GM12873 (cell line): ENCODE measurements around the gene HES6.

Experiments
- TF ChIP-seq, protein P1 (sequence below): IDR thresholded peaks from 2 replicates; pipeline ENCODE4 v1.5.1; 2012; ENCODE audit warnings: low read depth, mild to moderate bottlenecking, moderate library complexity, low read length, control low read depth; ENCODE audit not compliant: insufficient read depth; ENCODE audit errors: missing control alignments

HES6 gene

DNA sequence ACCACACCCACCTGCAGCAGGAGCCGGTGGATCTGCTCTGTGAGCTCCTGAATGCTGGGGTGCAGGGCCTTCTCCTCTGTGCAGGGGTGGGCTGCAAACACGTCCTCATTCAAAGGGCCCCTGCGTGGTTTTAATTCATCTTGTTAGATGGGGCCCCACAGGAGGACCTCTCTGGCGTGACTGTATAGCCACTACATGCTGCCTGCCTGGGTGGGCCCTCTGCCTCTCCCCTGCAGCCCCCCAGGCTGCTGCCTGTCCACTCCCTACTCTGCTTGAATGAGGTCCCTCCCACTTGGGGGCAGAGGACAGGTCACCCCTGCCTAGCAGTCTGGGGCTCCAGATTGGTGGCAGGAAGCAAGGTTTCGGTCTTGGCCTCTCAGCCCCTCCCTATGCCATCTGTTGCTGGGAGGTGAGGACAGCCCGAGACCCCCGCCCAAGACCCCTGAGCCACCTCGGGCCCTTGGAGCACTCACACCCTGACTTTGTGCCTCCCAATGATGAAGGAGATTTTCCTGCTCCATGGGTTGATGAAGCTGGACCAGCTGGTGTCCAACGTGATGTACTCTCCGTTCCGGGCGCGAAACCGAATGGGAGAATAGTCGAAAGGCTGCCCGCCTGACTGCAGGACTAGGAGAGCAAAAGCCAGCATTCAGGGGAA is 22.0 kb upstream of the HES6 start:
- TF ChIP-seq, protein P1, sequence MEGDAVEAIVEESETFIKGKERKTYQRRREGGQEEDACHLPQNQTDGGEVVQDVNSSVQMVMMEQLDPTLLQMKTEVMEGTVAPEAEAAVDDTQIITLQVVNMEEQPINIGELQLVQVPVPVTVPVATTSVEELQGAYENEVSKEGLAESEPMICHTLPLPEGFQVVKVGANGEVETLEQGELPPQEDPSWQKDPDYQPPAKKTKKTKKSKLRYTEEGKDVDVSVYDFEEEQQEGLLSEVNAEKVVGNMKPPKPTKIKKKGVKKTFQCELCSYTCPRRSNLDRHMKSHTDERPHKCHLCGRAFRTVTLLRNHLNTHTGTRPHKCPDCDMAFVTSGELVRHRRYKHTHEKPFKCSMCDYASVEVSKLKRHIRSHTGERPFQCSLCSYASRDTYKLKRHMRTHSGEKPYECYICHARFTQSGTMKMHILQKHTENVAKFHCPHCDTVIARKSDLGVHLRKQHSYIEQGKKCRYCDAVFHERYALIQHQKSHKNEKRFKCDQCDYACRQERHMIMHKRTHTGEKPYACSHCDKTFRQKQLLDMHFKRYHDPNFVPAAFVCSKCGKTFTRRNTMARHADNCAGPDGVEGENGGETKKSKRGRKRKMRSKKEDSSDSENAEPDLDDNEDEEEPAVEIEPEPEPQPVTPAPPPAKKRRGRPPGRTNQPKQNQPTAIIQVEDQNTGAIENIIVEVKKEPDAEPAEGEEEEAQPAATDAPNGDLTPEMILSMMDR: no peak

DNA sequence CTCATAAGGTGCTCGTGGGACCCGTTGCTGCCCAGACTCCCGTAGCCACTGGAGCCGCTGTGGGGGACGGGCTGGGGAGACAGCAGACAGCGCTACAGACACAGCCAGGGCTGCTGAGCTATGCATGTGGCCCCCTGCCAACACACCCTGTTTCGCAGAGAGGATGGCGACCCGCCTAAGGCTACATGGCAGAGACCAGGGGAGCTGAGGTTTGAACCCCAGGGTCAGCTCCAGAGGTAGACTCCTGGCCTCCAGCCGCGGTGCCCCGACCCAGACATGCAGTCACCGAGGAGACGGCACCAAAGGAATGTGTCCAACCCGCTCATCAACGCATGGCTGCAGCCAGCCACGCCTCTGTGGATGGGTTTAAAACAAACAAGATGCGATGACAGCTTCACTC is 21.0 kb upstream of the HES6 start:
- TF ChIP-seq, protein P1: no peak

DNA sequence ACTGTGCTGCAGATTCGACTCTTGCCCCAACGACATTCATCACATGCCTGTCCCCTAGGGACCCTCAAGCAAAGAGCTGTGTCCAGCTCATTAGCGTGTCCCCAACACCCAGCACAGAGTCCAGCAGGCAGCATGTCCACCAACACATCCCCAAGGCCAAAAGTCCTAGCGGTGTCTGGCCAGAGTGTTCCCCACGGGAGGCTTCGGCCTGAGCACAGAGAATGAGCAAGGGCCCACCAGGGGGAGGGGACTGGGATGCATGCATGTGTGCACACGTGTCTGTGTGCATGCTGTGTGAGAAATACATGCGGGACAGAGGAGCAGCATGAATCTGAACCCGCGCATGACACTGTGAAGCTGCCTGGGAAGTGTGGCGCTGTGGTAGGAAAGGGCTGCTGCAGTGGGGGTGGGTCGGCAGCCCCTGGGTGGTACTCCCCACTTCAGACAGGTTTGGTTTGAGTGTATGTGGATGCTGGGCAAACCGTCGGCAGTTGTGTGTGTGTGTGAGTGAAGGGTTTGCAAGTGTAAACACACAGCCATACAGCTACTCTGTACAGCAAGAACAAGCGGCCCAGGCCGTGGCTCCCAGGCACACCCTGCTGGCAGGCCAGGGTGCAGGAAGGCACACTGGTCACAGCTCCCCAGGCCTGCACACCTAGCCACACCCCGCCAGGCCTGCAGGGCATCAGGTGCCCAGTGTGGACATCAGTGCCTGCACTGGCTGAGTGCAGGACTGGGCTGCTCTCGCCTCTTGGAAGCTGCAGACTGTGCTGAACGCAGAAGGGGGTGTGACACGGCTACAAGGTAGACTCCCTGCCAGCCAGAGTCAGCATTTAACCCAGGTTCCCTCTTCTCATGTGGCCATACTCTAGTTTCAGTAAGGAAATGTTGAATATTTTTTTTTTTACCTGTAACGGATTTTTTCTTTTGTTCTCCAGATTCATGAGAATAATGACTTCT is 19.5 kb upstream of the HES6 start:
- TF ChIP-seq, protein P1: peak; percentile 22

DNA sequence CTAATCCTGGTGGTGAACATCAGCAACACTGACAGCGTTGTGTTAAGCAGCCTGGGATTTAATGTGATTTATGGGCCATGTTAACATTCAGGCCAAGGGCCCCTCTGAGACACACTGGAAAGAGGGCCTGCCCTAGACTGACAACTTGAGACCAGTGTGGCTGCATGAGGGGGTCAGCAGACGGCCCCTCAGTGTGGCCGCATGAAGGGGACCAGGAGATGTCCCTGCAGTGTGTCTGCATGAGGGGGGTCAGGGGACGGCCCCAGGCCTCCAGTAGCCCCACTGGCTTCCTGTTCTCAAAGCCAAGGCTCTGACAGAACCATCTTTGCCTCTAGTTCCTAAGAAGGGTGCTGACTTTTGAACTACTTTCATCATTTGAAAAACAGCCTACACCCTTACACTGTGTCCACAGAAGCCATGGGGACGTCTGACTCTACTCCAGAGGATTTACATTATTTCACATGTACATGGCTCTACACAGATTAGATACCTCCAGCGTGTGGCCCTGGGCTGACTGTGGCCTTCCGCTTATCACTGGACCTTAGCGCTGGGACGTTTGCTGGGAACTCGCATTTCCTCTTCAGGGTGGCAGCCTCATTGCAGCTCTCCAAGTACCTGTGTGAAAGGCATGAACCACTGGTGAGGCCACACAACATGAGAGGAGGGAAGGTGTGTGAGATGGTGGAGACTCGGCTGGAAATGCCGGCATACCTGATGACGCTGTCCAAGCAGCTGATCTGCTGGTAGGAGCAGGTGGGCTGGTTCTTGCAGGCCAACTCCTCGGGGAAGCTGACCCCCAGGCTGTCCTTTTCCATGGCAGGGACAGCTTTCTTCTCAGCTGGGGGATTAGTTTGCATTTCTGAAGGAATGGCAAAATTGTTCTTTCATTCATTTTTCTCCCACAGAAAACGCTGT is 18.2 kb upstream of the HES6 start:
- TF ChIP-seq, protein P1: no peak

DNA sequence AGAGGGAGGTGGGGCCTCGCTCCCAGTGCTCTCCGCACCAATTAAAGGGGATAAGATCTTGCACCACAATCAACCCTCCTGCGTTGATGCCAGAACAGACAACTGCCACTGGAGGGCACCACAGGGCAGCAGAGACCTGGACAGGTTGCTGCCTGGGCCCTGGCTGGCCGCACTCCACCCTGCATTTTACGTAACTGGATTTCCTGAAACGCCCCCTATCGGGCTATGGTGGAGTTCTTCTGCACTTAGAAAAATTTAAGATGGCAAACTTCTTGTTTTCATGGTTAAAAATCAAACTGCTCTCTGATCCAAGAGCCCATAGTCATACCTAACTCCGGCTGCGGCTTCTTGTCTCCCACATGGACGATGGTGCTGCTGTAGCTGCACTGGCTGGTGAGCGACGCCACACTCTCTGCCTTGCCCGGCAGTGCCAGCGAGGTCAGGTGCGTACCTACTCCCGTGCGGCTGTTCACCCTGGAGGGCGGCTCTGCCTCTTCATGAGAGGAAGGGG is 16.8 kb upstream of the HES6 start:
- TF ChIP-seq, protein P1: peak; percentile 76

DNA sequence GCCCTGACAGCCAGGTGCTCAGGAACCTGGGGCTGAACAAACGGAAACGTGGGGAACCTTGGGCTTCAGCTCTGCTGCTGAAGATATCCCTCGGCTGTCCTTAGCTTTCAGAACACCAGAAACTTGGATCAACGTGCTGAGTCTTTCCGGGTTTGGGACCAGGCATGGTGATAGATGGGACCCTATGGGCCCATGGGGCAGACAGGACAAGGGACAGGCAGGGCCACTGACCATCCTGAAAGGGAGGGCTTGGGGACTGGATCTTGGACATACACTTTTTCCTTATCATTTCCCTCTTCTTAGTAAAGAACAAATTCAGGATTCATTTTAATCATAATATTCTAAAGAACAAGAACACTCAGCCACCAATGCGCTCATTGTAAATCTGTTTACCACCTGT is 16.3 kb upstream of the HES6 start:
- TF ChIP-seq, protein P1: no peak
